Stimulated activated CD8-positive, alpha-beta memory T cell treated with anti-CD3 and anti-CD28 coated beads, Interleukin-4, amount 100 ng/mL, for 4 hours (primary cell): Measurements from ENCODE around the gene WWOX.

Experiments used
- DNase-seq, 2 donors: peaks; one replicate each; pipeline ENCODE4 v3.0.0-alpha.2; 2020; ENCODE audit warnings: low read depth in 2 of 2, low spot score in 1 of 2

Gene WWOX

GRCh38 chr16:78258375-78259065 lies 159.1 kb downstream of the WWOX start:
- DNase-seq = no peak

GRCh38 chr16:78259873-78260272 lies 160.4 kb downstream of the WWOX start:
- no peak for DNase-seq

- no peak for DNase-seq
These were observed 165.2 kb downstream of the WWOX start for GRCh38 chr16:78264642-78265041.

- DNase-seq = no peak
These were observed 169.8 kb downstream of the WWOX start for GRCh38 chr16:78269256-78269655.

GRCh38 chr16:78271981-78272380 lies 172.5 kb downstream of the WWOX start:
- DNase-seq = no peak

GRCh38 chr16:78274771-78275170 lies 175.3 kb downstream of the WWOX start:
- DNase-seq = no peak

GRCh38 chr16:78275420-78275819 lies 176.0 kb downstream of the WWOX start:
- no peak for DNase-seq

- DNase-seq = no peak
These were observed 178.0 kb downstream of the WWOX start for GRCh38 chr16:78277321-78278055.

GRCh38 chr16:78278056-78278450 lies 178.6 kb downstream of the WWOX start:
- no peak for DNase-seq

GRCh38 chr16:78281115-78281514 lies 181.7 kb downstream of the WWOX start:
- no peak for DNase-seq

- DNase-seq = no peak
These were observed 184.2 kb downstream of the WWOX start for GRCh38 chr16:78283548-78284251.

- DNase-seq = no peak
These were observed 184.9 kb downstream of the WWOX start for GRCh38 chr16:78284326-78284725.

GRCh38 chr16:78284957-78285434 lies 185.5 kb downstream of the WWOX start:
- no peak for DNase-seq

GRCh38 chr16:78285437-78285922 lies 186.0 kb downstream of the WWOX start:
- DNase-seq = no peak

- DNase-seq = no peak
These were observed 186.6 kb downstream of the WWOX start for GRCh38 chr16:78286065-78286464.

GRCh38 chr16:78288888-78289287 lies 189.4 kb downstream of the WWOX start:
- DNase-seq = no peak

GRCh38 chr16:78289373-78289772 lies 189.9 kb downstream of the WWOX start:
- DNase-seq = no peak

- DNase-seq = no peak
These were observed 190.4 kb downstream of the WWOX start for GRCh38 chr16:78289844-78290277.

GRCh38 chr16:78290395-78290794 lies 190.9 kb downstream of the WWOX start:
- DNase-seq = no peak

- no peak for DNase-seq
These were observed 191.6 kb downstream of the WWOX start for GRCh38 chr16:78290872-78291591.

GRCh38 chr16:78291604-78292003 lies 192.2 kb downstream of the WWOX start:
- no peak for DNase-seq
